Ramos (cell line): Measurements from ENCODE around the gene VWA5B1.

Experiments
- in situ Hi-C: fragments of 300-500 bp; cut with MboI; formaldehyde crosslinking; loops from one replicate; pipeline ENCODE4 v1.14.3; 2022; ENCODE audit warnings: low sequenced_read_pairs; ENCODE audit not compliant: unreplicated experiment

The VWA5B1 gene

GRCh38 chr1:20345419-20345818, 54.7 kb downstream of the VWA5B1 start:
- in situ Hi-C loops = no loop called here

GRCh38 chr1:20346433-20346832, 55.8 kb downstream of the VWA5B1 start:
- in situ Hi-C loops = no loop called here

- in situ Hi-C loops = no loop called here
Measured at GRCh38 chr1:20347699-20348098, 57.0 kb downstream of the VWA5B1 start.

DNA sequence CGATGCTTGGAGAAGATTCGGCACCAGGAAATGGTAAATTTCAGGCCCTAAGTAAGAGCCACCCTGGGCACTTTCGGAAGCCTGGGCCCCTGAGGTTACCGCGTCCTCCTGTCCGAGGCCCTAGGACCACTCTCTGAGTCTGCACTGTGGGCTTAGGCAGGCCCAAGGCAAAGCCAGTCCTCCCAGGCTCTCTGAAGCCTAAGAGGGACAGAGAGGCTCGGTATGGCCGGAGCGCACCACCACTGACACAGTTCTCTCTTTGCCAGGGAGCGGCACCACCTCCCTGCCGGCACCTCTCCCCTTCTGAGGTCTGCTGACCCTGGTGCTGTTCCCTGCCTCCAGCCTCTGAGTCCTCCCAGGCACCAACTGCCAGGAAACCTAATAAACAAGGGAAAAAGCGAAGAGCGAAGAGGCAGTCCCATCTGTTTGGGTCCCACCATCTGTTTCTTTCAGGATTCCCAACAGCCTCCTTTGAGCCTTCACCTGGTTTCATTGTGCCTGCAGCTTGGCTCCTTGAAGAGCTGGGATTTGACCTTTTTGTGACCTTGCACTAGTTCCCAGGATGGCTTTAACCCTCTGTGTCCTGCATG, 57.7 kb downstream of the VWA5B1 start:
- in situ Hi-C loops = no loop called here

- in situ Hi-C loops = no loop called here
Measured at GRCh38 chr1:20349561-20349960, 58.9 kb downstream of the VWA5B1 start.

DNA sequence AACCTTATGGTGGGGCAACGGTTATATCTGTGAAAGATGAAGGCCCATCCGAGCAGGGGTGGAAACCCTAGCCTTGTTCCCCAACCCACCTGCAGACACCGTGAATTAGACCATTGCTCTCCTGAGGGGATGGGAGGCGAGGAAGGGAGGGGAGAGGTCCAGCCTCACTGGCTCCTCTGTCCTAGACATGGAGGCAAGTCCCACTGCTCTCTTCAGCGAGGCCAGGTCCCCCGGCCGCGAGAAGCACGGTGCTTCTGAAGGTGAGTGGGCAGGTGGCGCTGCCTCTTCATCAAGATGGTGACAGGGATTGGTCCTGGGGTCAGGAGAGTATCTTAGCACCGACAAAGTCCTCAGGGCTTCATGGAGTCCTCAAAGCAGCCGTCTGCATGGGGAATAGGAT, 59.3 kb downstream of the VWA5B1 start:
- in situ Hi-C loops = no loop called here

- in situ Hi-C loops = no loop called here
Measured at GRCh38 chr1:20350421-20350820, 59.7 kb downstream of the VWA5B1 start.

DNA sequence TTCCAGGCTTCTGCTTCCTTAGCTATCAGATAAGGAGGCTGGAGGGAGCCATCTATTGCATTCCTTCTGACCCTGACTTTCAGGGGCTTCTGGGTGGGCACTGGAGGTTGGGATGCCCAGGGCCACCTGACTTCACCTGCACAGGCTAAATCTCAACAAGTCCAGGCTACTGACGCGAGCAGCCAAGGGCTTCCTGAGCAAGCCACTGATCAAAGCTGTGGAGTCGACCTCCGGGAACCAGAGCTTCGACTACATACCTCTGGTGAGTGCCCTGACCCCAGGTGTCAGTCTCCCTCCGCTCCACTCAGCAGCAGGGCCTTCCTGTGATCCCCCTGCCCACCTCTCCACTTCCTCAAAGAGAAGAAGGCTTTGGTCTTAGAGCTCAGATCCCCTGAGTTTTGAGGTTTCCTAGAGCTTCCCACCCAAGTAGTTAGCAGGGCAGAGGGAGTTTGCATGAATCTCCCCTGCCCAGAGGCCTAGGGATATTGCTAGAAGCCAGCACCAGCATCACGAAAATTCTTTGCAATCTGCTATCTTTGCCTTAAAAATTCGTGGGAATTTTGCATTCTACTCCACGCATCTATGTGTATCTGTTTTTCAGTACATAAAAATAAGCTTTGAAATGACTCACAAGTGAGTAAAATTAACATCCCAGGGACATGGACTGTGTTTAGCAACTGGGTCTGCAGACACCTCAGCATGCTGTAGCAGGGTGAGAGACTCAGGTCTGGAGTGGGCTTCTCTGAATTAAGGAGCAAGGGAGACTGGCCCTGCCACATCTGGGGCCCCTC, 61.4 kb downstream of the VWA5B1 start:
- in situ Hi-C loops = no loop called here

- in situ Hi-C loops = no loop called here
Measured at GRCh38 chr1:20353836-20354235, 63.2 kb downstream of the VWA5B1 start.

DNA sequence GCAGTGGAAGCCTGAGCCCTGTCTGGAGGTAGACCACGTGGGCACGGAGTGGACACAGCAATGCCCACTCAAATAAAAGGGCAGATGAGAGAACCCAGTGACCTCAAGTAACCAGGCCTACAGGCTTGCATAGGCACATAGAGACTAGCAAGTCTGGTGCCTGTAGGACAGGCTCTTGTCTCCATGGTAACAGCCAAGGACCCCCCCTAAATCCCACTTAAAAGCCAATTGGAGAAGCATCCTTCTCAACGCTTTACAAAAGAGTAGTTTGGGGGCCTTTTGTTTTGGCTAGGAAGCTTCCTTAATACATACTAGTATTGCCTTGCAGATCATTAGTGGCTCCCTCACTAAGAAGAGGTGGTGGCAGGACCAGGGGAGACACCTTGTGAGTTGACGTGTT, 63.9 kb downstream of the VWA5B1 start:
- in situ Hi-C loops = no loop called here

GRCh38 chr1:20355101-20355827, 64.6 kb downstream of the VWA5B1 start:
- in situ Hi-C loops = no loop called here

DNA sequence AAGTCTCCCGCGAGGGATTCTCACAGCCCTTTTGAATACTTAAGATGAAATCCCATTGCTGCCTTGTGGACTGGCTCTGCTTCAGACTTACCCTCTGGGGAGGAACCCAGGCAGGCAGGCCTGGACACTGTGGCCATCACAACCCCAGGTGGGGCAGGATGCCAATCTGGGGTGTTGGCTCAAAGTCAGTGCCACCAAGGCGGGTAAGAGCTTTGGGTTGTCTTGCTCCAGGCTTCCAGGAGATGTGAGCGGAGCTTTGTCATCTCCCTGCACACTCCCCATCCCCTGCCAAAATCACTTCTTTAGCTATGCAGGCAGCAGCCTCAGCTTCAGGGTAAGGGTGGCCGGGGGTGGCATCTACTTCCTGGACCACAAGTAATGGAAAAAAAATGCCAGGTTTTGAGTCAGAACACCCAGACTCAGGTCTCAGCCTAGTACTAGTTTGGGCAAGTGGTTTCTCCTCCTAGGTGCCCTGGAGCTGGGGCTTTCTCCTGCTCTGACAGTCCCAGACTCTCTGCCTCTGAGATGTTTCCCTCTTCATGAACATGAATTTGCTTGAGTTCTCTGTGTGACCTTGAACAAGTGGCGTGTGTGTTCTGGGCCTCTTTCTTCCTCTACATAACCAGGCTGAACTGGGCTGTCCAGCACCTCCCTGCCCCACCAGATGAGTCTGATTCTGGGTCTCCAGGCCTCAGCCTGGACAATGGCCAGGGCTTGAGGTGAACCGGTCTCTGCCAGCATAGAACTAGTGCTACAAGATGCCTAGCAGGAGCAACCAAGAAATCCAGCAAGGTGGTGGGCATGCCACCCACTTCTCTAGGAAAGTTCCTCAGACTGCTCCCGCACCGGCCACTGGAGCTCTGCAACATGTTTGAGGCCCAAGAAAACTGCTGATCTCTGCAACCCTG, 65.4 kb downstream of the VWA5B1 start:
- in situ Hi-C loops = no loop called here

- in situ Hi-C loops = no loop called here
Measured at GRCh38 chr1:20356850-20357459, 66.3 kb downstream of the VWA5B1 start.

GRCh38 chr1:20357796-20358195, 67.1 kb downstream of the VWA5B1 start:
- in situ Hi-C loops = no loop called here

GRCh38 chr1:20358761-20359263, 68.1 kb downstream of the VWA5B1 start:
- in situ Hi-C loops = no loop called here

GRCh38 chr1:20359451-20360330, 69.0 kb downstream of the VWA5B1 start:
- in situ Hi-C loops = no loop called here

DNA sequence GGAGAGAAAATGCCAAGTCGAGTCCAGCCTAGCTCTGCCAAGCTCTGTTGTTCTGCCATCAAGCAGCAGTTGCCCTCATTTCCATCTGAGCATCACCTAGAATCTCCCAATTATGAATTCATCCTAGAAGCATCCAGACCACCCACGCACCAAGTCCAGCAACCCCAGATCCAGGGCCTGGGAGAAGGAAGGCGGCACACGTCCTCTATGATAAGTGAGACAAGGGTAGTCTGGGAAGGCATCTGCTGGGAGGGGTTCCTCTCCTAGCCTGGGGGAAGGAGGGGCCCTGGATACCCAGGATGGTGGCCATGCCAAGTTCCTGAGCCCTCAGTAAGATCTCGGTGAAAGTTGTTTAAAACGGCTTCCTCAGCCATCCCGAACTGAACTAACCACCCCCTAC, 70.7 kb downstream of the VWA5B1 start:
- in situ Hi-C loops = no loop called here

DNA sequence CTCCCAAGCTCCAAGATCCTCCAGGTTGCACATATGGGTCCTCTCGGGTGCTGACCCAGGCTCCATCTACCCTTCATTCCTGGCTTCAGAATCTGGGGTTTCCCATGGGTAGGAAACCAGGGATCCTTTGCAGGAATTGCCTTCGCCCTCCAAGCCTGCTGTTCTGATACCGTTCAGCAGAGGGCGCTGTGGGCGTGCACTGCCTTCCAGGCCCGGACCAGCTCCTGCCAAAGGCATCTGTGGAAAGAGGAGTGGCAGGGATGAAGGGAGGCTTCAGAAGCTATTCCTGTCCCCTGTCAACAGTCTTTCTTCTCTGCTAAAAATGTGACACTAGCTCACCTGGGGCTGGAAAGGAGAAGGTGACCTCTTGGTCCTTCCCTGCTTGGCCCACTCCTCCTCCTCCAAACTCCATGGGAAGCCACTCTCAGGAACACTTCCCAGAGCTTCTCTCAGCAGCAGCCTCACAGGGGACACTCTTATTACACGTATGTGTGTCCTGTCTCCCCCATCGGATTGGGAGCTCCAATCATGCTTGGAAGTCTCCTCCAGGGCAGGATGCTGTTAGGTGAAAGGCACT, 71.2 kb downstream of the VWA5B1 start:
- in situ Hi-C loops = no loop called here
